ENCODE measurements around the gene ALK.

The ALK gene

DNA sequence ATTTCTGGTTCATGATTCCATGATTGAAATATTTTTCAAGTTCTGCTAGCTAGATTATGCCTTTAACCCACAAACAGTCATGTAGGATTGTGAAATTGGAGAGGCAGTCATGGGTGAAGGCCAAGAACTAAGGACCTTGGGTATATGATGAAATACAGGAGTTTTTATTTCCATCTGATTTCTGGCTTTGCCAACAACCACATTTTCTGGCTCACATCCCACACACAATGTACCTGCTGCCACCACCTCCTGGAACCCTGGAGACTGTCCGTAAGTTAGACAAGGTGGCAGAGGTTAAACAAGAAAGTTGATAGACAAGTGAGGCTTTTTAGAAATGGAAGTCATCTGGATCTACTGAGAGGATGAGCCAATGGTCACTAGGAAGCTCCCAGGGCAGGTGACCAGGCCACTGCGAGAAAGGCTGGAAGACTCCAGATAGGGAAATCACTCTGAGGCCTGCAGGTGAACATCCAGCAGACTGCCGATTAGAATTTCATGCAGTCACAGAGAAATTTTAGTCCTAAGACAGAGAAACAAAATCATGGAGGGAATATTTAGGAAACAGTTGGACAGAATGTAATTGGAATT is 402.0 kb downstream of the ALK start:
- H3K4me3 ChIP-seq (ENCODE audit: low read depth, low read length) = no peak overlapping the region
- no peaks in the 10 kb centered on the region for H3K36me3 ChIP-seq (ENCODE audit: control insufficient read depth, insufficient read depth, low read length)
- H3K27ac ChIP-seq (ENCODE audit: low read depth, low read length) = no peak overlapping the region
- no peaks in the 10 kb centered on the region for H3K27me3 ChIP-seq (ENCODE audit: control insufficient read depth, insufficient read depth, low read length)
- no peaks in the 10 kb centered on the region for H3K9me3 ChIP-seq (ENCODE audit: control insufficient read depth, insufficient read depth, low read length)
- H3K4me1 ChIP-seq (ENCODE audit: control insufficient read depth, insufficient read depth, low read length) = peaks cover 10% of the 10 kb centered on the region
- no peak overlapping the region for H3K9ac ChIP-seq (ENCODE audit: low read depth, low read length)

DNA sequence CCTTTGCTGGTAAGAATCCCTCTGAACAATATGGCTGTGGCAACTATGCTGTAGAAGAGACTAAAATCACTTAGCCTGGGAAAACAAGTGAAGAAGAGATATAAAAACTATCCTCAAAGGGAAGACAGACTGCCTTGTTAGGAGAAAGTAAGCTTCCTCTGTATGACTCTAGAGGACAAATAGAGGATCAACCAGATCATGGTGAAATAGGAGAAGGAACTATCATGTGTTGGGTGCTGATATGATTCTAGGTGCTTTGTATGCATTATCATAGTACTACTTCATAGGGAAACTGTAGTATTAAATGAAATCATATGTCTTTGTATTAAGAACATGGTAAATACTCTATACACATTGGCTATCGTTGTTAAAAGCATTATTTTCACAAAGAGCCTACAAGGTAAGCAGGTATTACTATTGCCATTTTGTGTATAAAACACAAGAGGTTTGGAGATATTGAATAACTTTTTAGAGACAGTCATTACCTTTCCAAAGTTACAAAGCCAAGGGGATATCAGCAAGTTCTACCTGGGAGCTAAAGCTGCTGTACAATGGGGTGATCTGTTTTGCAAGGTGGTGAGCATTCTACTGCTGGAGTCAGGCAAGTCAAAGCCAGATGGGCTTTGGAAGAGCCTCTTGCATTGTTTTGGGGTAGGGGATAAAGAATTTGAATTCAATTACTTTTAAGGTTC is 402.6 kb downstream of the ALK start:
- no peaks in the 10 kb centered on the region for H3K36me3 ChIP-seq (ENCODE audit: control insufficient read depth, insufficient read depth, low read length)

DNA sequence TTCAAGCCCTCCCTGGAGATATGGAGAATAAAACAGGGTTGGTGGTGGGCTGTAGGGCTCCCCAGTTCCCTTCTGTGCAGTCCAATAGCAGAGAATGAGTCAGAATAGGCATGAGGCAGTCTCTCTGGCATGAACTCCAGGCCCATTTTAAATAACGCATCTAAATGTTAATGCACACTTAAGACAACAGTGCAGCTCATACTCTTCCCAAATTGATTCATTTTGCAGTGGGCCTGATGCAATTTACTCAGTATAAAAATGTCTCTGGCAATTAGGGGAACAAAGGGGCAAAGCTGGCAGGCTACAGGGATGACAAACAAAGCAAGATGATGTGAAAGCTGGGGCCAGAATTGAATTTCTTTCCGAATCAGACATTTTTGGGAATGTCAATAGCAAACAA is 403.4 kb downstream of the ALK start:
- H3K9me3 ChIP-seq (ENCODE audit: control insufficient read depth, insufficient read depth, low read length) = no peaks in the 10 kb centered on the region
- no peak overlapping the region for H3K27ac ChIP-seq (ENCODE audit: low read depth, low read length)
- no peak overlapping the region for H3K4me3 ChIP-seq (ENCODE audit: low read depth, low read length)
- no peaks in the 10 kb centered on the region for H3K27me3 ChIP-seq (ENCODE audit: control insufficient read depth, insufficient read depth, low read length)
- peaks cover 10% of the 10 kb centered on the region for H3K4me1 ChIP-seq (ENCODE audit: control insufficient read depth, insufficient read depth, low read length)
- no peak overlapping the region for H3K9ac ChIP-seq (ENCODE audit: low read depth, low read length)
- H3K36me3 ChIP-seq (ENCODE audit: control insufficient read depth, insufficient read depth, low read length) = no peaks in the 10 kb centered on the region

More for the DNA sequence above, 402.6 kb downstream of the ALK start:
- no peaks in the 10 kb centered on the region for H3K9me3 ChIP-seq (ENCODE audit: control insufficient read depth, insufficient read depth, low read length)
- H3K27ac ChIP-seq (ENCODE audit: low read depth, low read length) = no peak overlapping the region
- H3K4me3 ChIP-seq (ENCODE audit: low read depth, low read length) = no peak overlapping the region
- H3K4me1 ChIP-seq (ENCODE audit: control insufficient read depth, insufficient read depth, low read length) = peaks cover 10% of the 10 kb centered on the region
- no peaks in the 10 kb centered on the region for H3K27me3 ChIP-seq (ENCODE audit: control insufficient read depth, insufficient read depth, low read length)
- no peak overlapping the region for H3K9ac ChIP-seq (ENCODE audit: low read depth, low read length)

DNA sequence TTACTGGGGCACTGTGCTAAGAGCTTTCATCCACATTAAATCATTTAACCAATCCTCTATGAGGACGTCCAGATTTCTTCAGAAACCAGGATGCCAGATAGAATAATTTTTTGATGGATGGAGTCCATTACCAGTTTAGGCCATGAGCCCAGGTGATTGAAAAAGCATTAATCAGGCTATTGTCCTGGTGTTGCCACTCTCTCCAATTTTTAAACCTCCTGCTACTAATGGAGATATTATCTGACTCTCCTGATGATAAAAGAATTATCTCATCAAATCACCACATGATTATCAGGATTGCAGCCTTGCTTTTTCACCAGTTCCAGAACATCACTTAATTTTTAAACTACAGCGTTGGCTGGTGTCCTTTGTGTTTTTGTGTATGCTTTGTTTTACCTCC is 404.0 kb downstream of the ALK start:
- H3K27me3 ChIP-seq (ENCODE audit: control insufficient read depth, insufficient read depth, low read length) = no peaks in the 10 kb centered on the region
- no peak overlapping the region for H3K4me3 ChIP-seq (ENCODE audit: low read depth, low read length)
- H3K36me3 ChIP-seq (ENCODE audit: control insufficient read depth, insufficient read depth, low read length) = no peaks in the 10 kb centered on the region
- H3K9ac ChIP-seq (ENCODE audit: low read depth, low read length) = no peak overlapping the region
- H3K27ac ChIP-seq (ENCODE audit: low read depth, low read length) = no peak overlapping the region
- H3K9me3 ChIP-seq (ENCODE audit: control insufficient read depth, insufficient read depth, low read length) = no peaks in the 10 kb centered on the region
- H3K4me1 ChIP-seq (ENCODE audit: control insufficient read depth, insufficient read depth, low read length) = peaks cover 6% of the 10 kb centered on the region

DNA sequence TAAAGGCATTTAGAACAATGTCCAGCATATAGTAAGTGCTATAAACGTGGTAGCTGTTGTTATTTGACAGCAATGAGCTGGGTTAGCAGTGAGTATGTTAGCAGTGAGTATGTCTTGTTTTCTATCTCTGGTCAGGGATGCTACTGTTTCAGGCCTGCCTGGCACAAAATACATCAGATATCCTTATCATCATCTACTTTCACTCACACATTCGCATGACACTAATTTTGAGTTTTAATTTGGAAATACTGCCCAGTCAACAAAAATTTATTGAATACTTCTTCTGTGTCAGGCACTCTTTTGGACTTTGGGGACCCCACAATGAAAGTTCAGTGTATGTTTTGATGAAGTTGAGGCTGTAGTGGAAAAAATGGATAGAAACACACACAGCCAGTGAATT is 404.6 kb downstream of the ALK start:
- Histone ChIP-seq H3K4me1 (ENCODE audit: control insufficient read depth, insufficient read depth, low read length) (no peaks in the 10 kb centered on the region; the same call in 1 of the 2 replicates), H3K4me3 (ENCODE audit: low read depth, low read length) (no peak overlapping the region), H3K27ac (ENCODE audit: low read depth, low read length) (no peak overlapping the region), H3K9me3 (ENCODE audit: control insufficient read depth, insufficient read depth, low read length) (no peaks in the 10 kb centered on the region), H3K36me3 (ENCODE audit: control insufficient read depth, insufficient read depth, low read length) (no peaks in the 10 kb centered on the region), H3K27me3 (ENCODE audit: control insufficient read depth, insufficient read depth, low read length) (no peaks in the 10 kb centered on the region), H3K9ac (ENCODE audit: low read depth, low read length) (no peak overlapping the region)

DNA sequence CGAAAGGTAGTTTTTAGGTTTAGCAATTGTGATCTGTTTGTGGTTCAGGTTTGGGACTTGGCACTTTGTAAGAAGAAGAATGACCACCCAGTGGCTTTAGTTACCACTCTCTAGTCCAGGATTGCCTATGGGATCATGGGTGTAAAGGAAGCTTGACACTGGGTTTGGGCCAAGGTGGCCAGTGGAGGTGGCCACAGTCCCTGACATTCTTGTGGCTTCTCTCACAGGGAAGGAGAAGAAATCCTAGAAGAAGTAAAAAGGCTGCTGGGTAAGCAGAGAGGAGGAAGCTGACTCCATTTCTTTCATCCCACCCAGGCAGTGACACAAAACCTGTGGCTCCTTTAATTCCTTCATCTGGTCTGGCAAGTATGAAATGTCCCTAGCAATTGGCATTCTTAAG is 411.5 kb downstream of the ALK start:
- Histone ChIP-seq H3K27me3 (ENCODE audit: control insufficient read depth, insufficient read depth, low read length) (no peaks in the 10 kb centered on the region), H3K27ac (ENCODE audit: low read depth, low read length) (no peak overlapping the region), H3K4me1 (ENCODE audit: control insufficient read depth, insufficient read depth, low read length) (no peaks in the 10 kb centered on the region), H3K9me3 (ENCODE audit: control insufficient read depth, insufficient read depth, low read length) (no peaks in the 10 kb centered on the region), H3K4me3 (ENCODE audit: low read depth, low read length) (no peak overlapping the region), H3K9ac (ENCODE audit: low read depth, low read length) (no peak overlapping the region), H3K36me3 (ENCODE audit: control insufficient read depth, insufficient read depth, low read length) (no peaks in the 10 kb centered on the region)

DNA sequence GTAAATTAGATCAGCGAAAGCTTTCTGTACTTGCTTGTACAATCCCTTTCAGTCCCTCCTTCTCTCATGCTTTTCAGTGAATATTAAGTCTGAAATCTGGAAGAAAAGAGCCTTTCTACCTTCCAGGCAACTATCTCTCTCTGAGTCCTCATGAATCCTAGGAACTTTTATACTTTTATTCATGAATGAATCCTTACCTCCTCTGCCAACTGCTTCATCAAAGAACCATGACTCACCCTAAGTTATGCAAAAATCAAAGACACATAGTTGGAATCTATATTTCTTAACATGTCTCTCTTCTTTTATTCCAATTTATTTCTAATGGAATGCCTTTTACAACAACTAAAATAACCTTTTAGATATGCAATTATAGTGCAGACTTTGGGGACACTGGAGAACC is 412.0 kb downstream of the ALK start:
- Histone ChIP-seq H3K27ac (ENCODE audit: low read depth, low read length) (no peak overlapping the region), H3K9ac (ENCODE audit: low read depth, low read length) (no peak overlapping the region), H3K27me3 (ENCODE audit: control insufficient read depth, insufficient read depth, low read length) (no peaks in the 10 kb centered on the region)

DNA sequence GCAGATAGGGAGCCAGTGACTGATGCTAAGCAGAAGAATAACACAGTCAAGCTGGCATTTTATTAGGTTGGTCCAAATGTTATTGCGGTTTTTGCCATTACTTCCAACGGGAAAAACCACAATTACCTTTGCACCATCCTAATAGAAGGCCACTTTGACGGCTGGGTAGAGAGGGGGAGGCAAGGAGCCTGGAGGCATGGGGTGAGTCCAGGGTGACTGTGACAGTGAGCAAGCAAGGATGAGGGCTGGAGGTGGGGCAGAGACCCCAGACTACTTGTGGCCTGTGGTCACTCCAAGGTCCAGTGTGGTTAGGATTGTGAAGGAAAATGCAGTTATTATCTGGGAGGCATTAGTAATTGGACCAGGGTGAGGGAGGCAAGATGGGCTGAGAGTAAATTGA is 416.6 kb downstream of the ALK start:
- no peak overlapping the region for H3K9ac ChIP-seq (ENCODE audit: low read depth, low read length)
- no peaks in the 10 kb centered on the region for H3K4me1 ChIP-seq (ENCODE audit: control insufficient read depth, insufficient read depth, low read length)
- H3K4me3 ChIP-seq (ENCODE audit: low read depth, low read length) = no peak overlapping the region
- no peaks in the 10 kb centered on the region for H3K27me3 ChIP-seq (ENCODE audit: control insufficient read depth, insufficient read depth, low read length)
- H3K36me3 ChIP-seq (ENCODE audit: control insufficient read depth, insufficient read depth, low read length) = no peaks in the 10 kb centered on the region
- no peaks in the 10 kb centered on the region for H3K9me3 ChIP-seq (ENCODE audit: control insufficient read depth, insufficient read depth, low read length)
- H3K27ac ChIP-seq (ENCODE audit: low read depth, low read length) = no peak overlapping the region

More for the DNA sequence above, 412.0 kb downstream of the ALK start:
- Histone ChIP-seq H3K36me3 (ENCODE audit: control insufficient read depth, insufficient read depth, low read length) (no peaks in the 10 kb centered on the region), H3K9me3 (ENCODE audit: control insufficient read depth, insufficient read depth, low read length) (no peaks in the 10 kb centered on the region), H3K4me1 (ENCODE audit: control insufficient read depth, insufficient read depth, low read length) (no peaks in the 10 kb centered on the region), H3K4me3 (ENCODE audit: low read depth, low read length) (no peak overlapping the region)

DNA sequence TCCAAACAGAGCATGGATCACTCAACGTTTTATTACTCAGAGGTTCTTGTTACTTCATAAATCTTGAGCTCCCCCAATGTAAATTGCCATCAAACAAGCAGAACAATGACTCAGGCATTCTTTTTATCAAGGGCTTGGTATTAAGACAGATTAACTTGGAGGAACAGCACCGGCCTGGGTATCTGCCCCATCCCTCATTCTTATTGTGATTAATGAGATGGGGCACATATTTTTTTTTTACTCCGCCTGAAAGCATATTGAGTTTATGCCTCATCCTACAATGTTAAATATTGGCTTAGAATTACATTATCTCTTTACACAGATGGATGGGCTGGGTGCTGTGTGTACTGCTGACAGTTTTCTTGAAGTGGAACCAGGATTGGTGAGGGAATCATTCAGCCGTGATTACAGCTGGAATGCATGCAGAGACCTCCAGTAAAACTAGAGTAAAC is 418.9 kb downstream of the ALK start:
- H3K27ac ChIP-seq (ENCODE audit: low read depth, low read length) = no peak overlapping the region
- H3K9ac ChIP-seq (ENCODE audit: low read depth, low read length) = no peak overlapping the region
- no peaks in the 10 kb centered on the region for H3K27me3 ChIP-seq (ENCODE audit: control insufficient read depth, insufficient read depth, low read length)
- no peak overlapping the region for H3K4me3 ChIP-seq (ENCODE audit: low read depth, low read length)
- H3K36me3 ChIP-seq (ENCODE audit: control insufficient read depth, insufficient read depth, low read length) = no peaks in the 10 kb centered on the region
- no peaks in the 10 kb centered on the region for H3K9me3 ChIP-seq (ENCODE audit: control insufficient read depth, insufficient read depth, low read length)
- H3K4me1 ChIP-seq (ENCODE audit: control insufficient read depth, insufficient read depth, low read length) = no peaks in the 10 kb centered on the region

DNA sequence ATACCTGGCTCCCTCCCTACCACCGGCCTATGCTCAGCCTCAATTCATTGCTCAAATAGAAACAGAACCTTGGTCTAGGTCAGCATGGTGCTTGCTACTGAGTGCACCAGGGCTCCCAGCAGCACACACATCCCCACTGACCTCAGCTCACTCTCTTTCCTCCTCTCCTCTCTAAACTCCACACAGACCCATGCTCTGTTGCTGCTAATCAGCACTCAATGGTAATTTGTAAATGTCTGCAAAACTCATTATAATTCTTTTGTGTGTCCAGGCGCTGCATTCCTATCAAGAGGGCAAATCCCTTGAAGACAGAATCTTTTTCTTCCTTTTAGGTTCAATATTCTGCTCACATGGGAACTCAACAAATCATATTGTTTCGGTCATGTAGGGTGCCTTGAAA is 424.0 kb downstream of the ALK start:
- H3K36me3 ChIP-seq (ENCODE audit: control insufficient read depth, insufficient read depth, low read length) = no peaks in the 10 kb centered on the region
- H3K4me3 ChIP-seq (ENCODE audit: low read depth, low read length) = no peak overlapping the region
- no peaks in the 10 kb centered on the region for H3K9me3 ChIP-seq (ENCODE audit: control insufficient read depth, insufficient read depth, low read length)
- no peak overlapping the region for H3K9ac ChIP-seq (ENCODE audit: low read depth, low read length)
- no peak overlapping the region for H3K27ac ChIP-seq (ENCODE audit: low read depth, low read length)
- no peaks in the 10 kb centered on the region for H3K27me3 ChIP-seq (ENCODE audit: control insufficient read depth, insufficient read depth, low read length)
- no peaks in the 10 kb centered on the region for H3K4me1 ChIP-seq (ENCODE audit: control insufficient read depth, insufficient read depth, low read length)

DNA sequence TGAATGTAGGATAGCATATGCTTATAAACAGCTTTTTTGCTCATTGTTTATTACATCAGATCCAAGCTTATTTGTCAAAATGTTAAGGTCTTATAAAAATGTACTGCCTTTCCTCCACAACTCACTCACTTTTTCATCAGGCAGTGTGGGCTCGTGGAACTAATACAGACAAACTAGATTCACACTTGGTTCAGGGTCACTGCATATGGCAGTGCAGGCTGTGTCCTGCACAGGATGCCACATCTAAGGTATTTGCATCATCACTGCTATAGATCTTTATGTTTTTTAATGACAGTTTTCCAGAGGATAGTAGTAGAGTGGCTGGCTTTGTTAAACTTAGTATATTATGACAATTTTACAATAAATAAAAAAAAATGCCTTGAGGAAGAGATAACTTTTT is 425.2 kb downstream of the ALK start:
- no peaks in the 10 kb centered on the region for H3K36me3 ChIP-seq (ENCODE audit: control insufficient read depth, insufficient read depth, low read length)
- no peak overlapping the region for H3K4me3 ChIP-seq (ENCODE audit: low read depth, low read length)
- no peak overlapping the region for H3K9ac ChIP-seq (ENCODE audit: low read depth, low read length)
- no peak overlapping the region for H3K27ac ChIP-seq (ENCODE audit: low read depth, low read length)
- H3K4me1 ChIP-seq (ENCODE audit: control insufficient read depth, insufficient read depth, low read length) = no peaks in the 10 kb centered on the region
- no peaks in the 10 kb centered on the region for H3K27me3 ChIP-seq (ENCODE audit: control insufficient read depth, insufficient read depth, low read length)
- no peaks in the 10 kb centered on the region for H3K9me3 ChIP-seq (ENCODE audit: control insufficient read depth, insufficient read depth, low read length)

Measured in HUES48 (cell line).